H7 (cell line): ENCODE results near the gene GTPBP4. TPM values are rescaled to one million over a fixed set of nuclear protein-coding genes. Genes with fewer than 3 reads are reported as not detected.
"Not testable (repeated sequence)": the region's sequence is repeated elsewhere in the genome, so short reads cannot be mapped to it uniquely, and the experiment has no call there.

ENCODE experiments used
- DNase-seq: peaks from one replicate; pipeline ENCODE4 v3.0.0; 2012
- H3K27me3 ChIP-seq: 2 replicates; pipeline ENCODE4 v1.6.0; 2011; ENCODE audit warnings: mild to moderate bottlenecking, low read length; ENCODE audit not compliant: control insufficient read depth, insufficient read depth
- H3K36me3 ChIP-seq: replicated peaks from 2 replicates; pipeline ENCODE4 v1.5.1; 2011; ENCODE audit warnings: low read length; ENCODE audit not compliant: control insufficient read depth, insufficient read depth
- H3K4me3 ChIP-seq: 2 replicates; pipeline ENCODE4 v1.5.1; 2011; ENCODE audit warnings: low read depth, mild to moderate bottlenecking, control low read depth, low read length, moderate library complexity; ENCODE audit not compliant: insufficient read depth
- total RNA-seq: library from RNA; depleted of rRNA; stranded (reverse); fragments of >200 nt; shearing (Covaris generic); gene quantifications from 2 replicates; pipeline ENCODE4 v1.2.3, GENCODE V29; 2014

GTPBP4 gene
- total RNA-seq, 1 experiment from 2014 or later = 40.8 TPM

GRCh38 chr10:992467-992866 lies 4.2 kb downstream of the GTPBP4 start:
- no peak for DNase-seq
- no peak overlapping the region for H3K4me3 ChIP-seq
- H3K36me3 ChIP-seq = peaks cover 30% of the 10 kb centered on the region

GRCh38 chr10:992871-993270 lies 4.6 kb downstream of the GTPBP4 start:
- Histone ChIP-seq H3K27me3 (no peaks in the 10 kb centered on the region), H3K4me3 (no peak overlapping the region), H3K36me3 (peaks cover 33% of the 10 kb centered on the region)
- DNase-seq = no peak

More at GRCh38 chr10:992467-992866, 4.2 kb downstream of the GTPBP4 start:
- no peaks in the 10 kb centered on the region for H3K27me3 ChIP-seq

- peaks cover 47% of the 10 kb centered on the region for H3K36me3 ChIP-seq
Measured at GRCh38 chr10:994836-995558, 6.8 kb downstream of the GTPBP4 start.

GRCh38 chr10:995559-995926 lies 7.3 kb downstream of the GTPBP4 start:
- no peak for DNase-seq
- Histone ChIP-seq H3K27me3 (no peaks in the 10 kb centered on the region), H3K4me3 (no peak overlapping the region), H3K36me3 (peaks cover 48% of the 10 kb centered on the region)

More at GRCh38 chr10:994836-995558, 6.8 kb downstream of the GTPBP4 start:
- H3K27me3 ChIP-seq = no peaks in the 10 kb centered on the region
- no peak overlapping the region for H3K4me3 ChIP-seq
- no peak for DNase-seq

GRCh38 chr10:996031-996430 lies 7.8 kb downstream of the GTPBP4 start:
- Histone ChIP-seq H3K4me3 (no peak overlapping the region), H3K27me3 (no peaks in the 10 kb centered on the region), H3K36me3 (peaks cover 53% of the 10 kb centered on the region)
- DNase-seq = no peak

GRCh38 chr10:997266-998022 lies 9.2 kb downstream of the GTPBP4 start:
- no peak overlapping the region for H3K4me3 ChIP-seq
- H3K27me3 ChIP-seq = no peaks in the 10 kb centered on the region
- H3K36me3 ChIP-seq = peaks cover 59% of the 10 kb centered on the region
- DNase-seq = no peak

- Histone ChIP-seq H3K4me3 (no peak overlapping the region), H3K36me3 (peaks cover 62% of the 10 kb centered on the region), H3K27me3 (no peaks in the 10 kb centered on the region)
- DNase-seq = no peak
Measured at GRCh38 chr10:1002425-1003006, 14.3 kb downstream of the GTPBP4 start.

GRCh38 chr10:1003884-1004670 lies 15.8 kb downstream of the GTPBP4 start:
- peaks cover 61% of the 10 kb centered on the region for H3K36me3 ChIP-seq
- H3K4me3 ChIP-seq = no peak overlapping the region
- no peaks in the 10 kb centered on the region for H3K27me3 ChIP-seq
- DNase-seq = no peak

- Histone ChIP-seq H3K27me3 (no peaks in the 10 kb centered on the region), H3K4me3 (no peak overlapping the region), H3K36me3 (peaks cover 68% of the 10 kb centered on the region)
- DNase-seq = no peak
Measured at GRCh38 chr10:1006573-1006972, 18.3 kb downstream of the GTPBP4 start.

- H3K36me3 ChIP-seq = peaks cover 73% of the 10 kb centered on the region
- DNase-seq = no peak
- H3K27me3 ChIP-seq = no peaks in the 10 kb centered on the region
- H3K4me3 ChIP-seq = no peak overlapping the region
Measured at GRCh38 chr10:1007583-1007982, 19.3 kb downstream of the GTPBP4 start.

- no peaks in the 10 kb centered on the region for H3K27me3 ChIP-seq
- DNase-seq = no peak
- no peak overlapping the region for H3K4me3 ChIP-seq
- peaks cover 70% of the 10 kb centered on the region for H3K36me3 ChIP-seq
Measured at GRCh38 chr10:1009071-1009494, 20.8 kb downstream of the GTPBP4 start.

- peaks cover 66% of the 10 kb centered on the region for H3K36me3 ChIP-seq
- DNase-seq, H3K27me3 ChIP-seq, H3K4me3 ChIP-seq: not testable (repeated sequence)
Measured at GRCh38 chr10:1009947-1010346, 21.7 kb downstream of the GTPBP4 start.

GRCh38 chr10:1010703-1011102 lies 22.5 kb downstream of the GTPBP4 start:
- no peak overlapping the region for H3K4me3 ChIP-seq
- no peaks in the 10 kb centered on the region for H3K27me3 ChIP-seq
- peaks cover 65% of the 10 kb centered on the region for H3K36me3 ChIP-seq
- DNase-seq = no peak

GRCh38 chr10:1011696-1012095 lies 23.5 kb downstream of the GTPBP4 start:
- H3K36me3 ChIP-seq = peaks cover 67% of the 10 kb centered on the region
- no peaks in the 10 kb centered on the region for H3K27me3 ChIP-seq
- DNase-seq = no peak
- H3K4me3 ChIP-seq = no peak overlapping the region
